SHP77 treated with DMSO at 0.1 percent for 48 hours (cell line): ENCODE measurements around the gene ELOVL7.
"Not testable (repeated sequence)": the region's sequence is repeated elsewhere in the genome, so short reads cannot be mapped to it uniquely, and the experiment has no call there.

Experiments
- DNase-seq: peaks from one replicate; lab custom pipeline; 2025; lab: John Stamatoyannopoulos, UW

Gene ELOVL7

DNA sequence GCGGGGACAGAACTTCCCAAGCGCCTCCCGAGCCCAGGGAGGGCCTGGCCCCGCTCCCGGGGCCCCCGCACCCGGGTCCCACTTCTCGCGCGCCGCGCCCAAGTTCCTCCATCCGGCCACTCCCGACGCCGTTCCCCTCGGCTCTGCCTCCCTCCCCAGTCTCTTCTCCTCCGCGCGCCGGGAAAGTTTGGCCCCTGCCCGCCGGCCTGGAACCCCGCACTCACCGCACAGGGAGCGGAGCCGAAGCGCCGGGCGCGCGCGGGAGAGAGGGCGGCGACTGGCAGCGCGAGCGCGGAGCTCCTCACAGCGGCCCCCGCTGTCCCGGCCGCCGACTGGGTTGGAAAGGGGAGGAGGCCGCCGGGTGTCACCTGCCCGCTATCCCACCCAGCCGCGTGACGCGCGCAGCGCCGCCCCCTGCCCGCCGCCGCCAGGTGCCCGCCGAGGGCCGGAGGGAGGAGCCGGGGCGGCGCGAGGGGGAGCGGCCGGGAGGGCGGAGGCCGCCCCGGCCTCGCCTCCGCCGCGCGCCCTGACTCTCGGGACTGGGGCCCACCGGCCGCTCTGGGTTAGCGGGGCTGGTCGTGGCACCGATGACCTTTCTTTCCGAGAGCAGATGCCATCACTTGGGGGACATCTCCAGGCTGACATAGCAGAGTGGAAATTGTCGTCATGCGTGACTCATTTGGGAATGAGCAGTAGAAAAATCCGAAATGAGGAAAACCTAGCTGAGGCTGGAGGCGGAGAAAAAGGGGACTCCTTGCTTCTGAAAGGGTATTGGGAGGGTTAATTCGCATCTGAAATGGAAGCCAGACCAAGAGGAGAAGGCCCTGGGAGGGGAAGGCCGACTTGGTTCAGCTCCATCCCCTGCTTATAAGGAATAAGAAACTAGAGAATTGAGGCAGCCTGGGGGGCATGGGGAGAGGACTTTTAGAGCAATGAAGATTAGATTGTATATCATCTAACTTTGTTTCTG, at the start of gene ELOVL7:
Gene ELOVL7 (minus strand): TSS at position 334 of the 970 bp plus-strand sequence. CDS start 56,872 bp downstream, outside the sequence.
- DNase-seq = peak; percentile 80

DNA sequence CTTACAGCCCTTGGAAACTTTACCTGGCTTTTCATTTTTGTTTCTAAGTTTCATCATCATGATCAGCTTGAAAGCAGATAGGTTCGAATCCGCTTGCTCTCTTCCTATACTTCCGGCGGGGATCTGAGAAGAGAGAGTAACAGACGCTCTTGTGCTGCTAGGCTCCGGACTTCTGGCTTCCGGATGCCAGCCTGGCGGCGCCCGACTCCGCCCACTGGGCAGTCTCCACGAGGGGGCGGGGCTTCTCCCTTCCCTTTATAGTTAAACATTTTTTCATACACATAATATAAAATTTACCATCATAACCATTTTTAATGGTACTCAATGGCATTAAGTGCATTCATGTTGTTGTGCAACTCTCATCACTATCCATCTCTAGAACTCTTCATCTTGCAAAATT, 49.5 kb upstream of the ELOVL7 start:
- DNase-seq = no peak

DNA sequence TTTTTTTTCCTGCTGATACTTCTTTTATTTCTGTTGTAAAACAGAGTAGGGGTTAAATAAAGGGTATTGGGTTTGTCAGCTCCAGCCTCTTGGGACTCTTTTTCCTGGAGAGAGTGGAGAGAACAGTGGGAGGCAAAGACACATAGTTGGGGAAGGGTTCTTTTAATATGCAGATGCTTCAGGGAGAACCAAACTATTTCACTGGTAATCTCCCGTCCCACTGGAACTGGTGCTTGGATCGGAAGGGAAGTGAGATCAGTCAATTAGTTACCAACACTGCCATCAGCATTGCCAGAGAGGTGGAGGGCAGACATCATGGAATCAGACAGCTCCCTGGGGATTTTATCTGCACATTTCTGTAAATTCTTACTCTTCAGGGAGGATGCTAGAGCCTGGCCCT, 47.6 kb upstream of the ELOVL7 start:
- no peak for DNase-seq

- no peak for DNase-seq
These were observed 44.4 kb upstream of the ELOVL7 start for GRCh38 chr5:60888359-60889061.

GRCh38 chr5:60887746-60888145, 43.7 kb upstream of the ELOVL7 start:
- no peak for DNase-seq

GRCh38 chr5:60887096-60887495, 43.0 kb upstream of the ELOVL7 start:
- no peak for DNase-seq

- DNase-seq = no peak
These were observed 42.1 kb upstream of the ELOVL7 start for GRCh38 chr5:60886158-60886557.

GRCh38 chr5:60883229-60883628, 39.2 kb upstream of the ELOVL7 start:
- peak; percentile 11 for DNase-seq

DNA sequence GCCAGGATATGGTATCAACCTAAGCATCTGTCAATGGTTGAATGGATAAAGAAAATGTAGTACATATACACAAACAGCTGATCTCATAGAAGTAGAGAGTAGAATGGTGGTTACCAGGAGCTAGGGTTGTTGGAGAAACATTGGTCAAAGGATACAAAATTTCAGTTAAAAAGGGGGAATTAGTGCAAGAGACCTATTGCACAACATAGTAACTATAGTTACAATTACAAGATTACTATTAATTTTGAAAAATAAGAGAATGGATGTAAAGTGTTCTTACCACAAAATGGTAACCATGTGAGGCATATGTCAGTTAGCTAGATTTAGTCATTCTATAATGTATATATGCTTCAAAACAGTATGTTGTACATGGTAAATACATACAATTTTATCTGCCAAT, 28.8 kb upstream of the ELOVL7 start:
- DNase-seq = no peak

- DNase-seq = no peak
These were observed 26.8 kb upstream of the ELOVL7 start for GRCh38 chr5:60870857-60871256.

DNA sequence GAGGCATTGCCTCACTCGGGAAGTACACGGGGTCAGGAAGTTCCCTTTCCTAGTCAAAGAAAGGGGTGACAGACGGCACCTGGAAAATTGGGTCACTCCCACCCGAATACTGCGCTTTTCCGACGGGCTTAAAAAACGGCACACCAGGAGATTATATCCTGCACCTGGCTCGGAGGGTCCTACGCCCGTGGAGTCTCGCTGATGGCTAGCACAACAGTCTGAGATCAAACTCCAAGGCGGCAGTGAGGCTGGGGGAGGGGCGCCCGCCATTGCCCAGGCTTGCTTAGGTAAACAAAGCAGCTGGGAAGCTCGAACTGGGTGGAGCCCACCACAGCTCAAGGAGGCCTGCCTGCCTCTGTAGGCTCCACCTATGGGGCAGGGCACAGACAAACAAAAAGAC, 16.5 kb upstream of the ELOVL7 start:
- not testable (repeated sequence) for DNase-seq

DNA sequence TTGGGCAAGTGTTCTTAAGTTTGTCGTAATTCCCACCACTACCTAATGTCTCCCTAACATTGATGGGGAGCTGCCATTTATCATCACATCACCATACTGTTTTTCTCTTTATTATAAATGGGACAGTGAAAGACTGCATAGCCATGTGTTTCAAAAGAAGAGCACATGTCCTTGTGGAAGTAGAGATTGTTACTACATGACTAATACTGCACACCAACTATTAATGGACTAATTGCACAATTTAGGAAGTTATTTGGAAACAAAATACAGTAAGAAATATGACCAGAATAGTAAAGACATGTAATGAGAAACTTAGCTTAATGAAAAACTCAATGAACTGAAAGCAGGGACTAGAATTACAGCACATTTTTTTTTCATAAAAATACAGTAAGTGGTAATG, 12.0 kb upstream of the ELOVL7 start:
- DNase-seq = no peak

GRCh38 chr5:60852940-60853339, 8.9 kb upstream of the ELOVL7 start:
- no peak for DNase-seq

DNA sequence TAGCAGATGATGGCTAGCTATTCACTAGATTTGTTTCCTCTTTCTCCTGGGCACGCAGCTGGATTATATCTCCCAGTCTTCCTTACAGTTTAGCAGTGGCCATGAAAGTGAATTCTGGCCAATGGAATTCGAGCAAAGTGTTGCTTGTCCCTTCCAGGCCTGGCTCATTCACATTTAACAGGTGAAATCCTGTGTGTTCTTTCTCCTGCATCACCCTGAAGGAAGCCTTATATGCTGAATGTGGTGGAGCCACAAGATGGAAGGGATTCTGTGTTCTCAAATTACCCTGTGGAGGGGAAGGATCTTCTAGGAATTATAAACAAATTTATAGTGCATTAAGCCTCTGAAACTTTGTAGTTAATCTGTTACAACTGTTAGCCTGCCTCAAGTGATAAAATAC, 8.2 kb upstream of the ELOVL7 start:
- DNase-seq = no peak

- DNase-seq = no peak
These were observed 7.6 kb upstream of the ELOVL7 start for GRCh38 chr5:60851626-60852025.

- DNase-seq = no peak
These were observed 2.2 kb upstream of the ELOVL7 start for GRCh38 chr5:60846298-60846697.

DNA sequence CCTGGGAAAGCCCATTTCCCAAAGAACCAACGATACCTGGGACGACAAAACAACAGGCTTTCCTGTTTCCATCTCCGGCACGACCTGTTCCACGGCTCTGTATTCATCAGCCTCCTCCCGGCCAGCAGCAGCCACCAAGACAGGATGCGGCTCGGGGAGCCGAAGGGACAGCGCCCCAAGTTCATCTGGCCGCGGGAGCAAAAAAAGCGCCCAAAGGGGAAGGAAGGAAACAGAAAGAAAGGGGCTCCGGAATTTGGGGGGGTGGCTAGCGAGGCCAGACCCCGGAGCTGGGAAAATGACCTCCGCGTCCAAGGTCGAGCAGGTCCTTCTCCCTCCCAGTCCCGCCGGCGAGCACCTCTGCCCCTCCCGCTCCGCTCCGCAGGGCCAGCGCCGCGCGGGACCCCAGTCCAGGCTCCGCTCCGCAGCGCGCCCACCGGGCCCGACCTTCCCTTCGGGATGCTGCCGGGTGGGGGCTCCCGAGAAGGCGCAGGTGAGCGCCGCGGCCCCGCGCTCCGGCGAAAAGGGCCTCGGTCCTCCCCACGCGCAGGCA, 608 bp downstream of the ELOVL7 start:
- DNase-seq = no peak

- DNase-seq = no peak
These were observed 1.1 kb downstream of the ELOVL7 start for GRCh38 chr5:60842871-60843385.

DNA sequence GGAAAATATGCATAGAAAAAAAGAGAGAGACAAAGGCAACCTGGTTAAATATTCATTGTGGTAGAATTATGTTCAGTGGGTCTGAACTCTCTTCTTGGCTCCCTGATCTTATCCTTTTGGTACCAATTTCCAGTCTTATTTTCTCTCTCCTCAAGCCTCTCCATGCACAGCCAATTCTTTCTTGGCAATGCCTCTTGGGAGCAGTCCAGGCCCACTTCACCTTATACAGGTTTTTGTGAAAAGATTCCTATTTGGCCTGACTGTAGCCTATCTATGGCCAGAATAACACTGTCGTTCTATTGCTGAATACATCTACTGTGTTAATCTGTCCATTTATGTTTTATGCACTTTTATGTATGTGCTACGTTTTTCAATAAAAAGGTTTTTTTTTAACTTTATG, 2.7 kb downstream of the ELOVL7 start:
- DNase-seq = no peak

GRCh38 chr5:60836131-60836530, 7.9 kb downstream of the ELOVL7 start:
- DNase-seq = no peak

- no peak for DNase-seq
These were observed 8.5 kb downstream of the ELOVL7 start for GRCh38 chr5:60835554-60835953.

DNA sequence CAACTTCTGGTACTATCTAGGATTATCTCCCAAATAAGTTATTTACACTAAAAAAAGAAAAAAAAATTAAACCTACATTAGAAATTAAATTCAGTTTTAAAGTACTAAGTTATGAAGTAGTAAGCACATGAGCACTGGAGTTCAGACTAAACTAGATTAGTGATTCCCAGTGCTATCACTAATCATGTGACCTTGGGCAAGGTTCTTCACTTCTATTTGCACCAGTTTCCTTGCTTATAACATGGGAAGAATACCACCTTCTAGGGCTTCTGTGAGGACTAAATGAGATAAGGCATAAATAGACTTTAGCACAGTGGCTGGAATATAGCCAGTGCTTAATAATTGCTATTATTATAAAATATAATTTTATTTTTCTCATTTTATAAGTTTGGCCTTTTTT, 10.5 kb downstream of the ELOVL7 start:
- DNase-seq = no peak
